Ovary (tissue), 10 donors: ENCODE measurements around the gene AFP. TPM values are rescaled to one million over a fixed set of nuclear protein-coding genes. Genes with fewer than 3 reads are reported as not detected.
"Not testable (repeated sequence)": the region's sequence is repeated elsewhere in the genome, so short reads cannot be mapped to it uniquely, and the experiment has no call there.

Experiments used
- DNase-seq, 5 donors: peaks; one replicate each; pipeline ENCODE4 v3.0.0-alpha.2; 2019 to 2020
- H3K27ac ChIP-seq, 2 donors: fragments of 200-600 bp; one replicate each; pipeline versions ENCODE4 v1.5.1 to v1.8.0; 2019 to 2022
- H3K27me3 ChIP-seq: fragments of 200-600 bp; one replicate; pipeline ENCODE4 v1.8.0; 2022
- H3K36me3 ChIP-seq: fragments of 200-600 bp; sonication (generic); one replicate; pipeline ENCODE4 v1.5.1; 2019
- H3K4me1 ChIP-seq: one replicate; pipeline ENCODE4 v1.8.1; 2013; ENCODE audit warnings: mild to moderate bottlenecking, moderate library complexity; ENCODE audit not compliant: insufficient read depth
- H3K4me3 ChIP-seq: fragments of 200-600 bp; sonication (generic); one replicate; pipeline ENCODE4 v1.5.1; 2017
- H3K9me3 ChIP-seq, 2 donors: fragments of 200-600 bp in 1 of 2; sonication (generic) in 1 of 2; one replicate each; pipeline versions ENCODE4 v1.5.1 to v1.8.1; 2013 to 2019; ENCODE audit warnings: mild to moderate bottlenecking in 1 of 2, moderate library complexity in 1 of 2
- EP300 ChIP-seq: sonication (generic); formaldehyde crosslinking; IDR thresholded peaks from one replicate; pipeline ENCODE4 v1.6.1; 2017; ENCODE audit warnings: antibody characterized with exemption
- POLR2A ChIP-seq: fragments of 450-650 bp; IDR thresholded peaks from one replicate; pipeline ENCODE4 v1.6.1; 2017; ENCODE audit warnings: antibody characterized with exemption, mild to moderate bottlenecking, moderate library complexity
- WGBS, 3 donors: extraction: QIAGEN DNeasy Blood & Tissue Kit in 1 of 3; methylation state at CpG; one replicate each; pipeline versions ENCODE4 v1.1.5 to v1.1.7; 2013 to 2017; 5-methylcytosine and 5-hydroxymethylcytosine counted together
- intact Hi-C, 4 donors: fragments of 100-400 bp; cut with DNase I; formaldehyde crosslinking; loops; one replicate each; pipeline versions ENCODE4 v1.11.0 to v1.15.1; 2022 to 2023
- long read RNA-seq, 3 donors: library from polyadenylated mRNA in 2 of 3; unstranded in 2 of 3; transcript quantifications; one replicate each; pipeline ENCODE4 v2.0.0 and lab custom pipeline, GENCODE V29; 2021 to 2026
- polyA plus RNA-seq, 2 donors: library from polyadenylated mRNA; stranded (reverse); fragments of 200-250 nt in 1 of 2; fragments of 350-450 nt in 1 of 2; fragmentation: Illumina TruSeq in 1 of 2; extraction: RNeasy Lipid Tissue Mini Kit (QIAGEN cat#74804) in 1 of 2; gene quantifications; one replicate each; pipeline ENCODE4 v1.2.3, GENCODE V29; 2013 to 2014
- total RNA-seq, 7 donors: library from RNA; depleted of rRNA in 2 of 7; stranded (reverse); fragments of >200 nt in 2 of 7; fragmentation: NEBNext Ultra II Directional in 3 of 7; extraction: Animal tissue kit (Norgen Biotek cat#: 25700) in 3 of 7; gene quantifications; one replicate each; pipeline versions ENCODE4 v1.1.0 to v1.2.4, GENCODE V29; 2016 to 2023
- TF ChIP-seq, protein P1 (sequence below), 3 donors: fragments of 450-650 bp in 2 of 3; fragments of 200-600 bp in 1 of 3; IDR thresholded peaks; one replicate each; pipeline versions ENCODE4 v1.5.1 to v1.8.0; 2016 to 2022; ENCODE audit warnings: antibody characterized with exemption in 3 of 3, mild to moderate bottlenecking in 1 of 3
- donor health status: DM: no; HTN: no; CAD: no; lungs with moderate emphysema.
- donor health status: DM: no; HTN: no; CAD: no.
- donor health status: Bipolar disorder and iron deficiency.
- donor health status: DM: yes; HTN: yes; CAD: no.
- donor health status: DM: no; HTN: no; CAD: no.
- donor health status: DM: yes; HTN: yes; CAD: no.

The AFP gene
- total RNA-seq, result 1 to 10 TPM in 1 of 7 donors, under 1 TPM in 2, not detected in 4; 0.32 to 2.8 (median 0.62) TPM
- polyA plus RNA-seq, result under 1 TPM in 1 of 2 donors, not detected in 1; 0.17 TPM
- long read RNA-seq, donor 1, result 0 reads
- long read RNA-seq, donor 2, result 0 reads
- long read RNA-seq, donor 3, result 0 reads

DNA sequence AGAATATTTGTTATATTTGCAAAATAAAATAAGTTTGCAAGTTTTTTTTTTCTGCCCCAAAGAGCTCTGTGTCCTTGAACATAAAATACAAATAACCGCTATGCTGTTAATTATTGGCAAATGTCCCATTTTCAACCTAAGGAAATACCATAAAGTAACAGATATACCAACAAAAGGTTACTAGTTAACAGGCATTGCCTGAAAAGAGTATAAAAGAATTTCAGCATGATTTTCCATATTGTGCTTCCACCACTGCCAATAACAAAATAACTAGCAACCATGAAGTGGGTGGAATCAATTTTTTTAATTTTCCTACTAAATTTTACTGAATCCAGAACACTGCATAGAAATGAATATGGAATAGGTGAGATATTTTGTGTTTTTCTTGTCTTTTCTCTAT, at the start of gene AFP:
Gene AFP (plus strand): TSS at position 238 of the 400 bp plus-strand sequence. CDS start 42 bp downstream, at position 280.
- H3K4me3 ChIP-seq, result no peak within 1 kb of the TSS
- no peak for DNase-seq
- intact Hi-C loops, result no loop called here

DNA sequence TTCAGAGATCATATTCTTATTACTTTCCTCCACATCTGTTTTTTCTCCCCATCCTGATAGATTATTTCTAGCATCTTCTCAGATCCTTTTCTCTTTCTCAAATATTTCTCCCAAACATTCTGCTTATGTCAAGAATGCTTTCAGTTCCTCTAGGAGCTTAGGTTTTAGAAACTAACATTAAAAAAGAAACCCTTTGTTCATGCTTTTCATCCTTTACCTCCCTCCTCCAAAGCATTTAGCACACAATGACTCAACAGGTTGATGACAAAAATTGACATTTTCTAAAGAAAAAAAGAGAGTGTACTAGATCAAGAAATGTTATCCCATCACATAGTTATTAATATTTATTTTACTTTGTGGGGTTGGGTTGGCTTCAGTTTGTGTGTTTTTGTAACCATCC, 48.5 kb upstream of the AFP start:
- intact Hi-C loops, result no loop called here
- TF ChIP-seq EP300, result no peak
- no peak for TF ChIP-seq POLR2A
- TF ChIP-seq, protein P1, sequence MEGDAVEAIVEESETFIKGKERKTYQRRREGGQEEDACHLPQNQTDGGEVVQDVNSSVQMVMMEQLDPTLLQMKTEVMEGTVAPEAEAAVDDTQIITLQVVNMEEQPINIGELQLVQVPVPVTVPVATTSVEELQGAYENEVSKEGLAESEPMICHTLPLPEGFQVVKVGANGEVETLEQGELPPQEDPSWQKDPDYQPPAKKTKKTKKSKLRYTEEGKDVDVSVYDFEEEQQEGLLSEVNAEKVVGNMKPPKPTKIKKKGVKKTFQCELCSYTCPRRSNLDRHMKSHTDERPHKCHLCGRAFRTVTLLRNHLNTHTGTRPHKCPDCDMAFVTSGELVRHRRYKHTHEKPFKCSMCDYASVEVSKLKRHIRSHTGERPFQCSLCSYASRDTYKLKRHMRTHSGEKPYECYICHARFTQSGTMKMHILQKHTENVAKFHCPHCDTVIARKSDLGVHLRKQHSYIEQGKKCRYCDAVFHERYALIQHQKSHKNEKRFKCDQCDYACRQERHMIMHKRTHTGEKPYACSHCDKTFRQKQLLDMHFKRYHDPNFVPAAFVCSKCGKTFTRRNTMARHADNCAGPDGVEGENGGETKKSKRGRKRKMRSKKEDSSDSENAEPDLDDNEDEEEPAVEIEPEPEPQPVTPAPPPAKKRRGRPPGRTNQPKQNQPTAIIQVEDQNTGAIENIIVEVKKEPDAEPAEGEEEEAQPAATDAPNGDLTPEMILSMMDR (IDR thresholded peaks at IDR 0.05), result no peak
- no peak overlapping the region for H3K27ac ChIP-seq
- H3K4me1 ChIP-seq, result no peaks in the 10 kb centered on the region
- no peak for DNase-seq
- H3K36me3 ChIP-seq, result no peaks in the 10 kb centered on the region
- H3K9me3 ChIP-seq, result no peaks in the 10 kb centered on the region
- H3K4me3 ChIP-seq, result no peak overlapping the region
- H3K27me3 ChIP-seq, result no peaks in the 10 kb centered on the region

More for the DNA sequence above, at the start of gene AFP:
- TF ChIP-seq POLR2A, result no peak
- TF ChIP-seq EP300, result no peak
- TF ChIP-seq, protein P1 (IDR thresholded peaks at IDR 0.05), result no peak
- WGBS, 3 donors, result 79 to 96% (median 83%) methylated on average over 1 of the region's 1 CpG
- Histone ChIP-seq H3K9me3 (no peaks in the 10 kb centered on the region), H3K27me3 (no peaks in the 10 kb centered on the region), H3K27ac (no peak within 1 kb of the TSS), H3K36me3 (no peaks in the 10 kb centered on the region), H3K4me1 (no peaks in the 10 kb centered on the region)

- 49 to 78% (median 60%) methylated on average over 1 of the region's 1 CpG for WGBS, 3 donors
- TF ChIP-seq POLR2A (no peak), EP300 (no peak)
- TF ChIP-seq, protein P1 (IDR thresholded peaks at IDR 0.05), result no peak
- H3K27me3 ChIP-seq, result no peaks in the 10 kb centered on the region
- intact Hi-C loops, result no loop called here
- no peaks in the 10 kb centered on the region for H3K9me3 ChIP-seq
- no peaks in the 10 kb centered on the region for H3K4me1 ChIP-seq
- no peak overlapping the region for H3K4me3 ChIP-seq
- DNase-seq, result no peak
- no peaks in the 10 kb centered on the region for H3K36me3 ChIP-seq
- no peak overlapping the region for H3K27ac ChIP-seq
These were observed 47.1 kb upstream of the AFP start for GRCh38 chr4:73388887-73389286.

GRCh38 chr4:73389663-73390062, 46.4 kb upstream of the AFP start:
- 91 to 98% (median 98%) methylated on average over 2 of the region's 2 CpGs for WGBS, 3 donors
- H3K4me1 ChIP-seq, H3K4me3 ChIP-seq, H3K36me3 ChIP-seq, intact Hi-C loops, DNase-seq, H3K9me3 ChIP-seq, H3K27me3 ChIP-seq, H3K27ac ChIP-seq: not testable (repeated sequence)

GRCh38 chr4:73391774-73392173, 44.2 kb upstream of the AFP start:
- TF ChIP-seq EP300, result no peak
- H3K4me1 ChIP-seq, result no peaks in the 10 kb centered on the region
- no peaks in the 10 kb centered on the region for H3K27me3 ChIP-seq
- intact Hi-C loops, result no loop called here
- no peaks in the 10 kb centered on the region for H3K36me3 ChIP-seq
- no peak for DNase-seq
- no peak overlapping the region for H3K27ac ChIP-seq
- no peaks in the 10 kb centered on the region for H3K9me3 ChIP-seq
- H3K4me3 ChIP-seq, result no peak overlapping the region
